OCI-M2 (cell line): ENCODE results near the gene DENND6B.
"Not testable (repeated sequence)": the region's sequence is repeated elsewhere in the genome, so short reads cannot be mapped to it uniquely, and the experiment has no call there.

Experiments
- DNase-seq: peaks from one replicate; lab custom pipeline; 2025; ENCODE audit not compliant: unreplicated experiment; lab: John Stamatoyannopoulos, UW

DENND6B gene

DNA sequence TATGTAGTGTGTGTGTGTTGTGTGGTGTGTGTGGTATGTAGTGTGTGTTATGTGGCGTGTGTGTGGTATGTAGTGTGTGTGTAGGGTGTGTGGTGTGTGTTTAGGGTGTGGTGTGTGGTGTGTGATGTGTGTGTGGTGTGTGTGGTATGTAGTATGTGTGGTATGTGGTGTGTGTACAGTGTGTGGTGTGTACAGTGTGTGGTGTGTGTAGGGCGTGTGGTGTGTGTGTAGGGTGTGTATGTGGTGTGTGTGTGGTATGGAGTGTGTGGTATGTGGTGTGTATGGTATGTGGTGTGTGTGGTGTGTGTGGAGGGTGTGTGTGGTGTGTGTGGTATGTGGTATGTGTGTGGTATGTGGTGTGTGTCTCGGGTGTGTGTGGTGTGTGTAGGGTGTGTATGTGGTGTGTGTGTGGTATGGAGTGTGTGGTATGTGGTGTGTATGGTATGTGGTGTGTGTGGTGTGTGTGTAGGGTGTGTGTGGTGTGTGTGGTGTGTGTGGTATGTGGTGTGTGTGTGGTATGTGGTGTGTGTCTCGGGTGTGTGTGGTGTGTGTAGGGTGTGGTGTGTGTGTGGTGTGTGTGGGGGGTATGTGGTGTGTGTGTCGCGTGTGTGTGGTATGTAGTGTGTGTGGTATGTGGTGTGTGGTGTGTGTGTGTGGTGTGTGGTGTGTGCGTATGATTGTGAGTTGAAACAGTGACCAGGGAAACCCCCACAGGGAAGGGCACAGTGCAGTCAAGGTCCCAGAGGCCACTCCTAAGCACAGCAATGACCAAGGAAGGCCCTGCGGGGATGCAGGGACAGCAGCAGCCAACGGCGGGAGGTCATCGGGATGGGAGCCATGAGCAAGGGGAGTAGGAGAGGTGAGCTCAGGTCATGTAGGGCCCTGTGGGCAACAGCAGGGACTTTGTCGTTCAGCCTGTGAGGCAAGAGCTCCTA, 13.4 kb upstream of the DENND6B start:
- no peak for DNase-seq

DNA sequence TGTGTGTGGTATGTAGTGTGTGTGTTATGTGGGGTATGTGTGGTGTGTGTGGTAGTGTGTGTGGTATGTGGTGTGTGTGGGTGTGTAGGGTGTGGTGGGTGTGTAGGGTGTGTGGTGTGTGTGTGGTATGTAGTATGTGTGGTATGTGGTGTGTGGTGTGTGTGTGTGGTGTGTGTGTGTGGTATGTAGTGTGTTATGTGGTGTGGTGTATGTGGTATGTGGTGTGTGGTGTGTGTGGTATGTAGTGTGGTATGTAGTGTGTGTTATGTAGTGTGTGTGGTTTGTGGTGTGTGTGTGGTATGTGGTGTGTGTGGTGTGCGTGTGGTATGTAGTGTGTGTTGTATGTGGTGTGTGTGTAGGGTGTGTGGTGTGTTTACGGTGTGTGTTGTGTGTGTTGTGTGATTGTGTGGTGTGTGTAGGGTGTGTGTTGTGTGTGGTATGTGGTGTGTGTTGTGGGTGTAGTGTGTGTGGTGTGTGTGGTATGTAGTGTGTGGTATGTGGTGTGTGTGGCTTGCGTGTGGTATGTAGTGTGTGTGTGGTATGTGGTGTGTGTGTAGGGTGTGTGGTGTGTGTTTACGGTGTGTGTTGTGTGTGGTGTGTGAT, 12.1 kb upstream of the DENND6B start:
- no peak for DNase-seq

DNA sequence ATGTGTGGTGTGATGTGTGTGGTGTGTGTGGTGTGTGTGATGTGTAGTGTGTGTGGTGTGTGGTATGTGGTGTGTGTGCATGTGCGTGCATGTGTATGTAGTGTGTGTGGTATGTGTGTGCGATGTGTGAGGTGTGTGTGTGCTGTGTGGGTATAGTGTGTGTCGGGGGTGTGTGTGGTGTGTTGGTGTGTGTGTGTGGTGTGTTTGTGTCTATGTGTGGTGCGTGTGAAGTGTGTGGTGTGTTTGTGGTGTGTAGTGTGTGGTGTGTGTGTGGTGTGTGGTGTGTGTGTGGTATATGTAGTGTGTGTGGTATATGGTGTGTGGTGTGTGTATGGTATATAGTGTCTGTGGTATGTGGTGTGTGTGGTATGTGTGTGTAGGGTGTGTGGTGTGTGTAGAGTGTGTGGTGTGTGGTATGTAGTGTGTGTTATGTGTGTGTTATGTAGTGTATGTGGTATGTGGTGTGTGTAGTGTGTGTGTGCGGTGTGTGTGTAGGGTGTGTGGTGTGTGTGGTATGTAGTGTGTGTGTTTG, 11.3 kb upstream of the DENND6B start:
- no peak for DNase-seq

DNA sequence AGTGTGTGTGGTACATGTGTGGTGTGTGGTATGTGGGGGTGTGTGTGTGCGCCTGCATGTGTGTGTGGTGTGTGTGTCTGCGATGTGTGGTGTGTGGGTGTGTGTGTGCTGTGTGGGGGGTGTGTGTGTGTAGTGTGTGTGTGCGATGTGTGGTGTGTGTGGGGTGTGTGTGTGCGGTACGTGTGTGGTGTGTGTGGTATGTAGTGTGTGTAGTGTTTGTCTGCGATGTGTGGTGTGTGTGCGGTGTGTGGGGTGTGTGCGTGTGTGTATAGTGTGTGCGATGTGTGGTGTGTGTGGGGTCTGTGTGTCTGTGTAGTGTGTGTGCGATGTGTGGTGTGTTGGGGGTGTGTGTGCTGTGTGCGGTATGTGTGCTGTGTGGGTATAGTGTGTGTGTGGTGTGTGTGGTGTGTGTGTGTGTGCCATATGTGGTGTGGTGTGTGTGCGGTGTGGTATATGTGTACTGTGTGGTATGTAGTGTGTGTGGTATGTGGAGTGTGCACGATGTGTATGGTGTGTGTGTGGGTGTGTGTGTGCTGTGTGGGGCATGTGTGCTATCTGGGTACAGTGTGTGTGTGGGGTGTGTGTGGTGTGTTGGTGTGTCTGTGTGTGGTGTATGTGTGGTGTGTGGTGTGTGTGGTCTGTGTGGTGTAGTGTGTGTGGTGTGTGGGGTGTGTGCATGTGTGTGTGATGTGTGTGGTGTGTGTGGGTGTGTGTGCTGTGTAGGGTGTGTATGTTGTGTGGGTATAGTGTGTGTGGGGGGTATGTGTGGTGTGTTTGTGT, 10.6 kb upstream of the DENND6B start:
- DNase-seq: no peak

DNA sequence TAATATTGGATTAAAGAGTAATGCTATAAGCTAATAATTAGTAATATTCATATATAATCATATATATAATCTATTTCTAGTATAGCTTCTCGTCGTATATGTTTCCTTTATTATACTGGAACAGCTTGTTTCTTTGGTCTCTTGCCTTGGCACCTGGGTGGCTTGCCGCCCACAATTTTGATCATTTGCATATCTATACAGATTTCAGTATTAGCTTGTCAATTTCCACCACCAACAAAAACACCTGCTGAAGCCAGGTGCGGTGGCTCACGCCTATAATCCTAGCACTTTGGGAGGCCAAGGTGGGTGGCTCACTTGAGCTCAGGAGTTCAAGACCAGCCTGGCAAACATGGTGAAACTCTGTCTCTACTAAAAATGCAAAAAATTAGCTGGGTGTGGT, 7.6 kb upstream of the DENND6B start:
- DNase-seq: not testable (repeated sequence)

DNA sequence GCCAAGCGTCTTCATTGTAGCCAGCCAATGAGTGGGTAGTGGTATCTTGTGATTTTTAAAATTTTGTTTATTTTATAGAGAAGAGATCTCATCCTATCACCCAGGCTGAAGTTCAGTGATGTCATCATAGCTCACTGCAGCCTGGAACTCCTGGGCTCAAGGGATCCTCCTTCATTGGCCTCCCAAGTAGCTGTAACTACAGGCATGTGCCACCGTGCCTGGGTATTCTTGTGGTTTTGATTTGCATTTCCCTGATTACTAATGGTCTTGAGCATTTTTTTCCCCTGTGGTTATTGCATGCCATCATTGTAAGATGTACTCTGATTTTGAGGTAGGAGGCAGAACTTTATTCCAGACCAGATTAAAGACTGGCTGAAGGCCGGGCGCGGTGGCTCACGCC, 2.4 kb upstream of the DENND6B start:
- no peak for DNase-seq

DNA sequence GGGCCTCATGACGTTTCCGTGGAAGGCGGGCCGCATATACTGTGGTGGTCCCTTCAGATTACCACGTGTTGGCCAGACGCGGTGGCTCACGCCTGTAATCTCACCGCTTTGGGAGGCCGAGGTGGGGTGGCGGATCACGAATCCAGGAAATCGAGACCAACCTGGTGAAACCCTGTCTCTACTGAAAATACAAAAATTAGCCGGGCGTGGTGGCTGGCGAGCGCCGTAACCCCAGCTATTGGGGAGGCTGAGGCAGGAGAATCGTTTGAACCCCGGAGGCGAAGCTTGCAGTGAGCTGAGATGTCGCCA, 853 bp upstream of the DENND6B start:
- DNase-seq: no peak

DNA sequence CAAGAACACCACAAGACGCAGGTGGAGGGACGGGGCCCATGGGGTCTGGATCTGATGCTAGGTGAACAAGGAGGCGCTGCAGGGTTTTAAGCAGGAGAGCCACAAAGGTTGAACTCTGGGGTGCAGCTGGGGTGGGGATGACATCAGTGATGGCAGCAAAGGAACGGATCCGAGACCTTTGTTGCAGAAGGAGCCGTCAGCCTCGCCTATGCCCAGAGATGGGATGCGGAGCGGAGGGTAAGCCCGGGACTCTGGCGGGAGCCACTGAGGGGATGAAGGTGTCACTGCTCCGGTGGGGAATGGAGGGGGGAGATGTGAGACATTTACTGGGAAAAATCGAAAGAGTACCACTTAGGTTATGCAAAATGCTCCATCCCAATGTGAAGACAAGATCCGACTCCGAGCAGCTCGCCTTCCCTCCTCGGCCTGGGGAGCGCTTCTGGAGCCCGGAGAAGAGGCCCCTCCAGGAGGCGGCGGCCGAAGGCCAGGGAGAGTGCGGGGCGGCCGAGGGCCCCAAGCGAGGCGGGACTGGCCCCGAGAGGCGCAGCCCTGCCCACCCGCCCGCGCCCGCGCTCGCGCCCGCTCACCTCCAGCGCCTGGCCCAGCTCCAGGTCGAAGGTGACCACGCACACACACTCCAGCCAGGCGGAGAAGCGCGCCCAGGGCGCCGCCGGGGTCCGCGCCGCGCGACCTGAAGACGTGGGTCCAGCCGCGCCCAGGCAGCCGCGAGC, 422 bp downstream of the DENND6B start:
- no peak for DNase-seq

DNA sequence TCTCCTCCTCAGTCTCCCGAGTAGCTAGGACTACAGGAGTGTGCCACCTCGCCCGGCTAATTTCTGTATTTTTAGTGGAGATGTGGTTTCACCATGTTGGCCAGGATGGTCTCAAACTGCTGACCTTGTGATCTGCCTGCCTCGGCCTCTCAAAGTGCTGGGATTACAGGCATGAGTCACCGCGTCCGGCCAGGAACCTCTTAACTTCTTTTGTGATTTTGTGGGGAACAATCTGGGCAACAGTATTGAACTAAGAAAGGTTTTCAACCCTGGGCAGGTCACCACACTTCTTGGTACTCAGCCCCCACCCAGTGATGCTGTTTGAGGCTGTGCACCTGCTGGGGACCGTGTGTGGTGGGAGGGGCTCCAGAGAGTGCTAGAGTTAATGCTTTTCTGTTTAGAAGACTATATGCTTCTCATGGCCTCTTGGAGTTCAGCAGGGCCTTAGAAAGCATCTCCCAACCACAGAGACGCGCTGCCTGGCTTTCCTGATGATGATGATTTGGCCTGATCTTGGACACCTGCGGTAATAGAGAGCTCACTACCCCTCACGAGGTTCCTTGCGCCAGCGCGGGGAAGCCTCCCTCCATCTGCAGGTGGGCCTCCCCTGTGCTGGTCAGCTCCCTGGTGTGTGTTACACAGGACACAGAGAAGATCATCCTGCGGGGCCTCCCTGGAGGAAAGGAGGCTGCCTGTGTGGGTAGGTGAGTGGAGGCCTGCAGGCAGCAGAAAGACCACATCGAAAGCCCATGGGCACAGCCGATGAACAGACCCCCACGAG, 1.2 kb downstream of the DENND6B start:
- DNase-seq: no peak

DNA sequence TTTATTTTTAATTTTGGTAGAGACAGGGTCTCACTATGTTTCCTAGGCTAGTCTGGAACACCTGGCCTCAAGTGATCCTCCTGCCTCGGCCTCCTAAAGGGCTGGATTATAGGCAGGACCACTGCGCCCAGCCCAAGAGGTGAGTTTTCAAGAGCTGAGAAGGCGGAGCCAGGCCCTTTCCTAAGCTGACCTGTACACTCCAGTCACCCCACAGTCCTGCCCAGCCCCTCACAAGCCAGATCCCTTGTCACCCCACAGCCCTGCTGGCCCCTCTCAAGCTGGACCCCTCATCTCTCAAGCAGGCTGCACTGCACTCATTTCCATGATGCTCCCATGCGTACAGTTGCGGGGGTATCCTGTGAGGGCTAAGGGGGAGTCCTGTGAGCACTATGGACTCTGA, 2.9 kb downstream of the DENND6B start:
- no peak for DNase-seq

DNA sequence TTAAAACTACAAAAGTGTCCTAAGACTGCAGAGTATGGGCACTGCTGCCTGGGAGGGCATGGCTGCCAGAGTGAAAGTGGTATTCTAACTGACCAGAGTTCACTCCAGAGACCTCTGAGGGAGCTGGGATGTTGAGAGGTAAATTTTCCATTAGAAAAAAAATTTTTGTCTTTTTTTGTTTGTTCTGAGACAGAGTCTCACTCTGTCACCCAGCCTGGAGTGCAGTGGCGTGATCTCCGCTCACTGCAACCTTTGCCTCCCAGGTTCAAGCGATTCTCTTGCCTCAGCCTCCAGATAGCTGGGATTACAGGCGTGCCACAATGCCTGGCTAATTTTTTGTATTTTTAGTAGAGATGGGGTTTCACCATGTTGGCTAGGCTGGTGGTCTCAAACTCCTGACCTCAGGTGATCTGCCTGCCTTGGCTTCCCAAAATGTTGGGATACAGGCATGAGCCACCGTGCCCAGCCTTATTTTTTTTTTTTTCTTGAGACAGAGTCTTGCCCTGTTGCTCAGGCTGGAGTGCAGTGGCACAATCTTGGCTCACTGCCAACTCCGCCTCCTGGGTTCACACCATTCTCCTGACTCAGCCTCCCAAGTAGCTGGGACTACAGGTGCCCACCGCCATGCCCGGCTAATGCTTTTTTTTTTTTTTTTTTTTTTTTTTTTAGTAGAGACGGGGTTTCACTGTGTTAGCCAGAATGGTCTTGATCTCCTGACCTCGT, 4.3 kb downstream of the DENND6B start:
- not testable (repeated sequence) for DNase-seq

DNA sequence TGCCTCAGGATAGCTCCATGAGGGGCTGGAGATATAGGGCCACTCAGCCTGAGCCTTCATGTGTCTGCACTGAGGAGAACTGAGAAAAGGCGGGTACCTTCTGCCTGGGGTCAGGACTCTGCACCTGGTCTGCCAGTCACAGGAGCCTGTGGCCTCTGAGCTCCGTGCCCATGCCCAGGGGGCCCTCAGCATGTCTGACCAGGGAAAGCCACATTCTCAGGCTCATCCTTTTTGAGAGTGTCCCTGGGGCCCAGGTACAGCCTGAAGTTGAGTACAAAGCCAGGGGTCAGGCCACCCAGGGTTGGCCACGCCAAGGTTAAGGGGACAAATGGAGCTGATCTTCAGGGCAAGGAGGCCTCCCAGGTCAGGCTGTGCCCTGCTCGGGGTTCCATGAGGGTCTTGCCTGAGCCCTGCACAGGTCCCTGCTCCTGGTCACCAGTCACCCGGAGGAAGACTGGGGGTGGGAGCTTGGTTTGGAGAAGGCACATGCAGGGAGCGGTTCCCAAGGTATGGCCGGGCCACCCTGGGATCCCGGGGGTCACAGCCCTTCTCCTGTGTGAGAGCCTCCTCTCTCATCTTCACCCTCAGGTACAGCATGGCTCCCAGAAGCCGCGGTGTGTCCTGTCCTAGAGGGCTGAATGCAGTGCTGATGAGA, 6.0 kb downstream of the DENND6B start:
- no peak for DNase-seq

DNA sequence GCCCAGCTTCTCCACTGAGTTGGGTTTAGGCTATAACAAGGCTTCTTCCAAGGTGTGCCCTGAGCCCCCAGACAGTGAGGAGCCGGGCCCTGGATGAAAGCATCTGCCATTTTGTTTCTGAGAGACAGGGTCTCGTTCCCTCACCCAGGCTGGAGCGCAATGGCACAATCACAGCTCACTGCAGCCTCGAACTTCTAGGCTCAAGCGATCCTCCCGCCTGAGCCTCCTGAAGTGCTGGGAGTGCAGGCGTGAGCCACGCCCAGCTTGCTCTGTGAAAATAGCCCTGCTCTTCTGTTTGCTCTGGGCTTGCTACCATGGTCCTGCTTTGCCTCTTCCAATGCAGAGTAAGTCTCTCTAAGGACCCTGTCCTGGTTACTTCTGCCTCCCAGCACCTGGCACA, 6.7 kb downstream of the DENND6B start:
- DNase-seq: no peak

DNA sequence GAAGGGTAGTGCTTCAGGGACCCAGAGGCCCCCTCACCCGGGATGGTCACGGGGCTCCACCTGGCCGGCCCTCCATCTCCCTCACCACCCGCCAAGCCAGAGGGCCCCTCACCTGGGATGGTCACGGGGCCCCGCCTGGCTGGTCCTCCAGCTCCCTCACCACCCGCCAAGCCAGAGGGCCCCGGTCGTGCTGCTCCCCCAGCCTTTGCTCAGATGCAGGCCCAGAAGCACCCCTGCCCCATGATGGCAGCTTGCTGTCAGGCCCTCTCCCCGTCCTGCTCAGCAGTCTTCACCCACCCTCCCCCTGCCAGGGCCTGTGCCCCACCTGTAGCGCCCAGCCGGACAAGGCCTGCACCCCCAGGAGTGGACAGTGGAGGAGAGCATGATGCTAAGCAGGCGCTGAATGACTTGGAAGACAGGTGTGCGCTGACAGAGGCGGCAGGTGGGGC, 7.3 kb downstream of the DENND6B start:
- no peak for DNase-seq

DNA sequence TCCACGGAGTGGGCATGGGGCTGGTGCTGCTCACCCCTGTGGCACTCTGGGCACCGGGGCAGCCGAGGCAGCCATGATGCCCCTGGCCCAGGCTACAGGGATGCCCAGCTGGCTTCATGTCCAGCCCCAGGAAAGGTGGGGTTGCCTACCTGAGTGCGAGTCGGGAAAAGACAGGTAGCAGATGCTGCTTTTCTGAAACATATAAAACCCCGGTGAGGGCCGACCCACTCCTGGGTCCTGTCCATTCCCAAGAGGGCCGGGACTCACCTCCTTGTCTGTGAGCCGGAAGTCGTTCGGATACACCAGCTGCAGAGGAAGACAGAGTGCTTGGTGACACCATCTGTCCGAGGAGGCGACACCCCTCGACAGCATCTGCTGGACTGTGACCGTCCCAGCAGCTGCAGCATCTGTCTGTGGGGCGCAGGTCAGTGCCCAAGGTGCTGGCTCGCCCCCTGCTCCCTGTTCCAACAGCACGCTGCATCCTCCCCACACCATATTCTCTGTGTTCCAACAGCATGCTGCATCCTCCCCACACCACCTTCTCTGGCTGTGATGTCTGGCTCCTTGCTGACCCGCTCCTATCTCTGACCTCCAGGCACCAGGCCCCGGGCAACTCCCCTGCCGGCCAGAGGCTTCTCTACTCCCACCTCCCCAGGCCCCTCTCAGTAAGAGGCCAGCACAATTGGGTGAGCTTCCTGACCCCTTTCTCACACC, 8.0 kb downstream of the DENND6B start:
- no peak for DNase-seq

DNA sequence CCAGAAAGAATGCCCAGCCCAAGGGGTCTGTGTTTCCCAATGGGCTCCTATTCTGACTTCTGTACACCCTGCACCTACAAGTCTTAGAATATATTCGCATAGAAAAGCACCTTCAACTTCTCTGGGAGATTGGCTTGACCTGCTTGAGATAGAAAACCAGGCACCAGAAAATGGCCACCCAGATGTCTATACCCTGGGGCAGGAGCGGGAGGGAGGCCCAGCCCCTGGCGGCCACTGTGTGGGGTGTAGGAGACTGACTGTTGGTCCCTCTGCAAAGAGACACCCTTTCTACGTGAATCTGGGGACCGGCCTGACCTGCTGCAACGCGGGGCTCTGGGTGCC, 8.5 kb downstream of the DENND6B start:
- DNase-seq: no peak

DNA sequence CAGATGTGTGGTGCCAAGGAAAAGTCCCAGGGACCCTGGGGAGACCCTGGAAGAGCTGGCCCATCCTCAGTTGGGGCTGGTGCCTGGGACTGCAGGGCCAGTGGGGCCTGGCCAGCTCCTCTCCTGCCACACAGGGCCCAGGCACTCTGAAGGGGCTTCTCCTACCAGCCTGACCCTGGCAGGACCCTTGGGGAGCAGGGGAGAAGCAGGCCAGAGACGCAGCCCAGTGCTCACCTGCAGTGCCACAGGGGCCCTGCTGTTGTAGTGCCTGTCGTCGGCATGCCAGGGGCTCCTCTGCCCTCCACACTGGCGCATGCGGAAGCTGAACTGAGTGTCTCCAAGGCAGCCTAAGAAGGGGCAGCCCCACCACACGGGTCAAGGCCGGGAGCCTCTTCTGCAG, 9.1 kb downstream of the DENND6B start:
- no peak for DNase-seq

DNA sequence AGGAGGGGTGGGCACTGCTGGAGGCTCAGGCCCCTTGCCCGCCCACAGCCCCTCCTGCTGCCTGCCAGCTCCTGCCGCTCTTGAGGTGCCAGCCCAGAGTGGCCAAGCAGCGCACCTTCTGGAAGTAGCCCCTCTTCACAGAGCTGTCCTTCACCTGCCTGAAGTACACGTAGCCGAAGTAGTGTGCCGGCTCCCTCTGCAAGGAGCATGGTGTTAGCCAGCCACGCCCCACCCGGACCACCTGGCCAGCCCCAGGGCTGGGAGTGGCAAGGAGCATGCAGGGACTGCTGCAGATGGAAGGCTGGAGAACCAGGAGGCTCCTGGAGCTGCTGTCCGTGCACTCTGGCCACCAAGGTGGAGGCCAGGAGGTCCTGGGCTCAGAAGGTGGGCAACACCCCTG, 9.6 kb downstream of the DENND6B start:
- no peak for DNase-seq
